Motor neuron (in vitro differentiated cells): Measurements from ENCODE around the gene IVNS1ABP. TPM values are rescaled to one million over a fixed set of nuclear protein-coding genes. Genes with fewer than 3 reads are reported as not detected.
"Not testable (repeated sequence)": the region's sequence is repeated elsewhere in the genome, so short reads cannot be mapped to it uniquely, and the experiment has no call there.

ENCODE experiments used
- ATAC-seq, 8 experiments: fragments of 200-7000 bp; cut with Tn5 transposase; replicated peaks in 6 of 8; 2 replicates each; pipeline ENCODE4 v1.8.0; 2021; ENCODE audit warnings: mild to moderate bottlenecking in 8 of 8, moderate library complexity in 8 of 8
- H3K27ac ChIP-seq, 2 donors: fragments of 250-450 bp; sonication (Bioruptor Pico); 2 replicates each; pipeline ENCODE4 v1.9.0; 2021; ENCODE audit warnings: antibody characterized with exemption in 2 of 2, mild to moderate bottlenecking in 2 of 2, moderate library complexity in 1 of 2
- H3K4me1 ChIP-seq, 2 donors: fragments of 250-450 bp; sonication (Bioruptor Pico); replicated peaks in 1 of 2; 2 replicates each; pipeline ENCODE4 v1.6.1; 2021; ENCODE audit warnings: antibody characterized with exemption in 2 of 2, mild to moderate bottlenecking in 2 of 2, moderate library complexity in 1 of 2
- H3K4me3 ChIP-seq, 5 donors: fragments of 250-450 bp; sonication (Bioruptor Pico); 2 replicates each; pipeline ENCODE4 v1.9.0; 2021; ENCODE audit warnings: antibody characterized with exemption in 5 of 5, mild to moderate bottlenecking in 5 of 5, moderate library complexity in 4 of 5
- WGBS, 10 experiments: fragments of 450-650 bp; shearing (Covaris generic); methylation state at CpG; one replicate each; pipeline ENCODE4 v1.0.0; 2022; 5-methylcytosine and 5-hydroxymethylcytosine counted together
- in situ Hi-C, 9 experiments: fragments of 400-800 bp; cut with MboI; loops; one replicate each; pipeline ENCODE4 v1.15.0; 2021; ENCODE audit warnings: low sequenced_read_pairs in 9 of 9, low pct_unique_long_range_greater_than_20kb in 2 of 9; ENCODE audit not compliant: unreplicated experiment in 9 of 9
- total RNA-seq, 8 experiments: library from RNA; unstranded; fragments of 300-600 nt; gene quantifications; 2 replicates each; pipeline versions ENCODE4 v1.2.3 to v1.2.4, GENCODE V29; 2022

The IVNS1ABP gene
- total RNA-seq, 8 experiments from 2014 or later: 43.6 to 183 (median 108) TPM

DNA sequence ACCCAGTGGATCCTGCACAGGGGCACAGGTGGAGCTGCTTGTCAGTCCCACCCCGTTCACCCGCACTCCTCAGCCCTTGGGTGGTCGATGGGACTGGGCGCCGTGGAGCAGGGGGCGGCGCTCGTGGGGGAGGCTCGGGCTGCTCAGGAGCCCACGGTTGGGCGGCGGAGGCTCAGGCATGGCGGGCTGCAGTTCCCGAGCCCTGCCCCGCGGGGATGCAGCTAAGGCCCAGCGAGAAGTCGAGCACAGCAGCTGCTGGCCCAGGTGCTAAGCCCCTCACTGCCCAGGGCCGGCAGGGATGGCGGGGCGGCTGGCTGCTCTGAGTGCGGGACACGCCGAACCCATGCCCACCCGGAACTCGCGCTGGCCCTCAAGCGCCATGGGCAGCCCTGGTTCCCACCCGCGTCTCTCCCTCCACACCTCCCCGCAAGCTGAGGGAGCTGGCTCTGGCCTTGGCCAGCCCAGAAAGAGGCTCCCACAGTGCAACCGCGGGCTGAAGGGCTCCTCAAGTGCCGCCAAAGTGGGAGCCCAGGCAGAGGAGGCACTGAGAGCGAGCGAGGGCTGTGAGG lies 4.7 kb upstream of the IVNS1ABP start:
- H3K27ac ChIP-seq, ATAC-seq, H3K4me3 ChIP-seq: not testable (repeated sequence)
- in situ Hi-C loops: loop anchor here in 3 of 9 experiments (25.0 kb wide), 3 partner anchors 166 to 341 kb away; no protein-coding TSS in a partner anchor
- H3K4me1 ChIP-seq: peaks cover 9 to 13% of the 10 kb centered on the region in 2 donors
- WGBS, 10 experiments: 95 to 100% (median 100%) methylated on average over 3 to 6 of the region's 36 CpGs; no CpG with 5 or more reads in 7 of the 10 experiments

DNA sequence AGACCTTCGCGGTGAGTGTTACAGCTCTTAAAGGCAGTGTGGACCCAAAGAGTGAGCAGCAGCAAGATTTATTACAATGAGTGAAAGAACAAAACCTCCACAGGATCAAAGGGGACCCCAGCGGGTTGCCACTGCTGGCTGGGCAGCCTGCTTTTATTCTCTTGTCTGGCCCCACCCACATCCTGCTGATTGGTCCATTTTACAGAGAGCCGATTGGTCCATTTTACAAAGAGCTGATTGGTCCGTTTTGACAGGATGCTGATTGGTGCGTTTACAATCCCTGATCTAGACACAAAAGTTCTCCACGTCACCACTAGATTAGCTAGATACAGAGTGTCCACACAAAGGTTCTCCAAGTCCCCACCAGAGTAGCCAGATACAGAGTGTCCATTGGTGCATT lies 4.1 kb upstream of the IVNS1ABP start:
- in situ Hi-C loops: loop anchor here in 3 of 9 experiments (25.0 kb wide), 3 partner anchors 166 to 341 kb away; no protein-coding TSS in a partner anchor
- not testable (repeated sequence) for H3K4me3 ChIP-seq, H3K27ac ChIP-seq, ATAC-seq
- peaks cover 9 to 13% of the 10 kb centered on the region in 2 donors for H3K4me1 ChIP-seq
- 72 to 100% (median 90%) methylated on average over 1 to 6 of the region's 7 CpGs; no CpG with 5 or more reads in 3 of the 10 experiments for WGBS, 10 experiments

DNA sequence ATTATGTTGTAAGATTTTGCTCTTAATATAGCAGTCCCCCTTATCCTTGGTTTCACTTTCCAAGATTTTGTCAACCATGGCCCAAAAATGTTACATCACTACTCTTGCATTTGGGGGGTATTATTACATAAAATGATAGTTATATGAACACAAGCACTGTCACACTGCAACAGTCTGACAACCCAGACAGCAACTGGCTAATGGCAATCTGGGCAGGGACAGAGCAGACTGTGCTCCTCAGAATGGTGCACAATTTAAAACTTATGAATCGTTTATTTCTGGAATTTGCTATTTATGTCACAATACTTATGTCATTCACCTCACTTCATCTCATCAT lies 2.1 kb upstream of the IVNS1ABP start:
- 0 to 100% (median 90%) methylated on average over 1 of the region's 1 CpG; no CpG with 5 or more reads in 1 of the 10 experiments for WGBS, 10 experiments
- ATAC-seq: no peak
- Histone ChIP-seq H3K4me1 (peaks cover 9 to 18% of the 10 kb centered on the region in 2 donors), H3K4me3 (no peak overlapping the region), H3K27ac (no peak overlapping the region)
- in situ Hi-C loops: loop anchor here in 3 of 9 experiments (25.0 kb wide), 3 partner anchors 168 to 343 kb away; no protein-coding TSS in a partner anchor

GRCh38 chr1:185318431-185319138 lies 1.5 kb upstream of the IVNS1ABP start:
- peak overlapping the region in 2 of 5 donors; percentile 89 to 95 for H3K4me3 ChIP-seq
- ATAC-seq: no peak
- 40 to 100% (median 75%) methylated on average over 1 to 4 of the region's 10 CpGs; no CpG with 5 or more reads in 3 of the 10 experiments for WGBS, 10 experiments
- in situ Hi-C loops: loop anchor here in 3 of 9 experiments (25.0 kb wide), 3 partner anchors 169 to 344 kb away; no protein-coding TSS in a partner anchor
- H3K27ac ChIP-seq: no peak overlapping the region
- peaks cover 12 to 22% of the 10 kb centered on the region in 2 donors for H3K4me1 ChIP-seq

GRCh38 chr1:185317886-185318310 lies 855 bp upstream of the IVNS1ABP start:
- peak in 1 of 8 experiments; percentile 0 for ATAC-seq
- Histone ChIP-seq H3K4me3 (peak overlapping the region; percentile 66 to 95 (median 89)), H3K27ac (peak overlapping the region; percentile 72 to 73), H3K4me1 (peaks cover 16 to 29% of the 10 kb centered on the region in 2 donors)
- in situ Hi-C loops: loop anchor here in 3 of 9 experiments (25.0 kb wide), 3 partner anchors 169 to 344 kb away; no protein-coding TSS in a partner anchor
- 6 to 87% (median 50%) methylated on average over 2 to 8 of the region's 11 CpGs; no CpG with 5 or more reads in 1 of the 10 experiments for WGBS, 10 experiments

DNA sequence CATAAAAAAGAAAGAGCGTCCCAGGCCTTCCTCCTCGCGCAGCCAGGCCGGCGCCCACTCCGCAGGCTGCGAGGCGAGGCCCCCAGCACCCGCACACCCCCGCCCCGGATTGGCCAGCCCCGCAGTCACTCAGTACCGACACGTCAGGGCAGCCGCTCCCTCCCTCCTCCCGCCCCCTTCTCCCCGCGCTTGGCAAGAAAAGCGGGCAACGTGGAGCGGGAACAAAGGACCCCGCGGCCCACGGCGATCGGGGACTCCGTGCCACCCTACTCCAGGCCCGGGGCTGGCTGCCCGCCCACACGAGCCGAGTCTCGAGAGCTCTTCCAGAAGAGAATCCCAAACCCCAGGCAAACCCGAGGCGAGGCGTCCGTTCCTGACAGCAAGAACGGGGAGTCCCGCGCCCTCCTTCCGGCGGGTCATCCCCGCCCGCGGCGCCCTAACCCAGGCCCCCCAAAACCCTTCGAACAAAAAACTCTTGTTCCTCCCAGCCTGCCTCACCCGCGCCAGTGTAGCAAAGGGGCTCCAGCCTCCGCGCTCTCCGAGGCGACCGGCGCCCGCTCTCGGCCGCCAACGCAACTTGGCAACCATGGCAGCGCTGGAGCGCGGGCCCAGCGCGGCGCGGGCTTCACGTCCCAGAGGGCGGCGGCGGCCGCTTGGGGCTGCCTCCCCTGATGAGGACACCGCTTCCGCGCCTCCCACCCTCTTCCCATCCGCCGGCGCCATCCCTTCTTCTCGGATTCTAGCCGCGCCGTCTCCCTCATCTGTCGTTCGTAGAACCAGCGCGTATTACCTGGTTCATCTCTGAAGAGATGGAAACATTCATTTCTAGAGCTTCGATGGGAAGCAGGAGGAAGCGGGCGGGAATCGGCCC lies 645 bp downstream of the IVNS1ABP start:
- Histone ChIP-seq H3K4me3 (peak overlapping the region; percentile 66 to 95 (median 89)), H3K4me1 (peaks cover 20 to 44% of the 10 kb centered on the region in 2 donors), H3K27ac (peak overlapping the region; percentile 94 to 96)
- 0 to 5% (median 0%) methylated on average over 2 to 30 of the region's 88 CpGs; no CpG with 5 or more reads in 4 of the 10 experiments for WGBS, 10 experiments
- in situ Hi-C loops: loop anchor here in 3 of 9 experiments (25.0 kb wide), 3 partner anchors 171 to 346 kb away; no protein-coding TSS in a partner anchor
- peak; percentile 53 to 79 (median 75) for ATAC-seq

- Histone ChIP-seq H3K27ac (peak overlapping the region in 1 of 2 donors; percentile 96), H3K4me3 (peak overlapping the region; percentile 66 to 95 (median 89)), H3K4me1 (peaks cover 20 to 45% of the 10 kb centered on the region in 2 donors)
- peak in 6 of 8 experiments; percentile 0 to 1 (median 0) for ATAC-seq
- in situ Hi-C loops: loop anchor here in 3 of 9 experiments (25.0 kb wide), 3 partner anchors 172 to 347 kb away; no protein-coding TSS in a partner anchor
- 0 to 26% (median 0%) methylated on average over 2 to 8 of the region's 8 CpGs for WGBS, 10 experiments
Measured at GRCh38 chr1:185315445-185316071, 1.5 kb downstream of the IVNS1ABP start.

DNA sequence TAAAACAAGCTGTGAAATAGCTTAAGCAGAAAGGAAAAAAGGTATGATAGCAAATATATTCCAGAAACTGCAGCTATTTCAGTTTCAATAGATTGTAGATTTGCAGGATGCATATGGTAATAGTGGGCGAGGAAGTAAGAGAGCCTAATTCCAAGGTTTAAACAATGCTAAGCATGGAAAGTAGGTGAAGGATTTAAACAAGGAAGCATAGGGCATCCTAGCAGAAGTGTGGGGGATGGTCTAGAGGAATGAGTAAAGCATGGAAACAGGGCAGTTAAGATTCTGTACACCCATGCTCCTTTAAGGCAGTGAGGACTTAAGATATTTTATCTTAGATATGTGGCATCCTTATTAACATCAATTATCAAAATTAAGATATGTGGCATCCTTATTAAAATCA lies 2.6 kb downstream of the IVNS1ABP start:
- no peak for ATAC-seq
- WGBS, 10 experiments: 0 to 8% (median 0%) methylated on average over 1 of the region's 1 CpG; no CpG with 5 or more reads in 3 of the 10 experiments
- in situ Hi-C loops: loop anchor here in 3 of 9 experiments (25.0 kb wide), 3 partner anchors 173 to 348 kb away; no protein-coding TSS in a partner anchor
- Histone ChIP-seq H3K27ac (no peak overlapping the region), H3K4me3 (peak overlapping the region; percentile 66 to 95 (median 89)), H3K4me1 (peaks cover 20 to 45% of the 10 kb centered on the region in 2 donors)

- H3K4me3 ChIP-seq: no peak overlapping the region
- in situ Hi-C loops: loop anchor here in 3 of 9 experiments (25.0 kb wide), 3 partner anchors 175 to 350 kb away; no protein-coding TSS in a partner anchor
- 77 to 98% (median 87%) methylated on average over 2 to 4 of the region's 4 CpGs for WGBS, 10 experiments
- H3K27ac ChIP-seq: no peak overlapping the region
- ATAC-seq: no peak
- peaks cover 12 to 32% of the 10 kb centered on the region in 2 donors for H3K4me1 ChIP-seq
Measured at GRCh38 chr1:185312361-185313138, 4.5 kb downstream of the IVNS1ABP start.

DNA sequence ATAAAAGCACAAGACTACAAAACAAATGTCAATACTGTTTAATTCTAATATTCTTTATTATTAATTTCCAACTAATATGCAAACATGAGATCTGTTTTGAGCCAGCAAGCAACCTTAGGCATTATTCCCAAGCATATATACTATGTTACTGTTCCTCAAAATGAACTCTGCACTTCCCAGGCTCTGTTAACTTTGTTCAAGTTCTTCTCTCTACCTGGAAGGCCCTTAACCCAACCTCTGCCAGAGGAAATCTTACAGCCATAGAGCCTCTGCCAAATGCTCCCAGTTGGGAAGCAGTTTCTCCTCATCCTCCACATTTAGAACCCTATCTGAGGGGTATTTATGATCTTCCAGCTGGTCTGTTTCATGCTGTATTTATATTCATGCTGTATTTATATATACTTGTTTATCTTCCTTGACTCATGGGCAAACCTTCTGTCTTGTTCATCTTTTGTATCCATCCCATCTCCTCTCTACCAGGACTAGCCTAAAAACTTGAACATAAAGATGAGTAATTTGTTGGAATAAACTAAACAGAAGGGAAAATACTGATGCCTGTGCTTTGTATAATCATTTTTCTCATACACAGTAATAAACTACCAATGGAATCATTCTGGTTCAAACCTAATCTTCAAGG lies 5.3 kb downstream of the IVNS1ABP start:
- Histone ChIP-seq H3K27ac (no peak overlapping the region), H3K4me1 (peaks cover 11 to 32% of the 10 kb centered on the region in 2 donors), H3K4me3 (no peak overlapping the region)
- ATAC-seq: no peak
- in situ Hi-C loops: loop anchor here in 3 of 9 experiments (25.0 kb wide), 3 partner anchors 176 to 351 kb away; no protein-coding TSS in a partner anchor

GRCh38 chr1:185309566-185309965 lies 7.5 kb downstream of the IVNS1ABP start:
- Histone ChIP-seq H3K4me1 (peaks cover 11 to 32% of the 10 kb centered on the region in 2 donors), H3K4me3 (no peak overlapping the region), H3K27ac (no peak overlapping the region)
- in situ Hi-C loops: loop anchor here in 3 of 9 experiments (25.0 kb wide), 3 partner anchors 178 to 353 kb away; no protein-coding TSS in a partner anchor
- no peak for ATAC-seq
- 0 to 91% (median 50%) methylated on average over 1 to 2 of the region's 2 CpGs; no CpG with 5 or more reads in 2 of the 10 experiments for WGBS, 10 experiments
